Activated CD4-positive, alpha-beta T cell treated with anti-CD3 and anti-CD28 coated beads for 1 hour (primary cell): ENCODE results near the gene CANT1.

Experiments
- DNase-seq: peaks from one replicate; pipeline ENCODE4 v3.0.0-alpha.2; 2020

The CANT1 gene

GRCh38 chr17:79009397-79010303 lies at the start of gene CANT1:
Gene CANT1 (minus strand): TSS chr17:79009764. CDS start chr17:78997622, 12,142 bp downstream.
- peak; percentile 73 for DNase-seq

DNA sequence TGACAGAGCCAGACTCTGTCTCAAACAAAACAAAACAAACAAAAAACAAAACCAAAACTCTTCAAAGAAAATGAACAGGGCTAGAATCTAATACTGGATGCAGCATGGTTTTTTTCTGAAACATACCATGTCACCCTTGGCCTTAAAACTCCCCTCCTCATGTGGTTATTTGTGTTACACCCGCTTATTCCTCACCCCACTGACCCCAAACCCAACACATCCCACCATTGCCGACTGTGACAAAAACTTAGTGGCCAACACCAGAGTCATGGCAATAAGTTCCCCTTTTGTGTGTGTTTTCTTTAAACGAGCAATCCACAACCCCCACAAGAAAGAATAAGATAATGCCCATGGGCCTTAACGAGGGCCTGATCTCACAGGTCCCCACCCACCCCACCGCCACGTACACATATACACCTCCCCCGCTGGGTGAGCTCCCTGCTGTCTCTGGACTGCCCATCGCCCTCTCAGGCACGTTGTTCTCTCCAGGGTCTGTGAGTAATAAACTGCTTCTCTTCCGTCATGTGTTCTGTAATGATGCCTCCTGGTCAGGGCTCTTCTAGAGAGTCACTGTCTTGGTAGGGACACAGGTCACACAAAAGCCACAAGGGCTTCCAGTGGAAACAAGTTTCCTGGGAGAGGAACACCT lies 48.3 kb upstream of the CANT1 start:
- no peak for DNase-seq

DNA sequence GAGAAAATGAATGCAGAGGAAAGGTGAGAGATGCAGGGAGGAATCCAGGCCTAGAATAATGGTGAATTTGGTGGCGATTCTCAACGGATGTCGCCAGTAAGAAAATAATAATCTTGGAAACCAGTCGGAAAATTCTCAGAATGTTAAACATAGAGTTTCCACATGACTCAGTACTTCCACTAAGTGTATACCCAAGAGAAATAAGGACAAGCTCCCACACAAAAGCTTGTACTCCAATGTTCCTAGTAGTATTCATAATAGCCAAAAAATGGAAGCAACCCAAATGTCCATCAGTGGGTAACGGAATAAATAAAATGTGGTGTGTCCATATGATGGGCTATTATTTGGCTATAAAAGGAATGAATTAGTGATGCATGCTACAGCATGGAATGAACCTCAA lies 45.6 kb upstream of the CANT1 start:
- no peak for DNase-seq

GRCh38 chr17:79054200-79054960 lies 44.8 kb upstream of the CANT1 start:
- DNase-seq, result no peak

DNA sequence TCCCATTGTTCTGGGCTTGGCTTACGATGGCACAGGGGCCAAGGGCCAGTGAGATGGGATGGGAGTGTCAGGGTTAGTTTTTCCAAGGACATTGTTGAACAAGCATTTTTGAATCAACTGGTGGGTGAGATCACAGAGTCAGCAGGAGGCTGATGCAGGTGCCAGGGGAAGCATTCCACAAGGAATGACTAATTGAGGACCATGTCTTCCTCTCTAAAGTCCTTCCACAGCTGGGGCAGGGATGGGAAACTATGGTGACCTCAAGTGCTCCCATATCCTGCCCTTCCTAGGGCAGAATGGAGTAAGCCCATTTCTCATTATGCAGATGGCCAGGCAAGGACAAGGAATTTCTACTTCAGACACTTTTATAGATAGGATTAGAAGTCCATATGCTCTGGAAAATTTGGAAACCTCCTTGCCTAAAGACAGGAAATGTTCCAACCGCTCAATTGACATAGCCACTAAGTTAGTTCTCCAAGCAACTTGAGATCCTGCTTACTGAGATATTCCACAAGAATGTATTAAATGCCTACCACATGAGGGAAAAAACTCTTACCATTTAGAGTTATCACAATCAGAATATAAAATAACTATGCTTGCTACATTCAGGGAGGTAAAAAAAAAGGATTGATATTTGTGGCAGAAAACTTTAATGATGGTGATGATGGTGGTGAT lies 43.8 kb upstream of the CANT1 start:
- DNase-seq, result no peak

DNA sequence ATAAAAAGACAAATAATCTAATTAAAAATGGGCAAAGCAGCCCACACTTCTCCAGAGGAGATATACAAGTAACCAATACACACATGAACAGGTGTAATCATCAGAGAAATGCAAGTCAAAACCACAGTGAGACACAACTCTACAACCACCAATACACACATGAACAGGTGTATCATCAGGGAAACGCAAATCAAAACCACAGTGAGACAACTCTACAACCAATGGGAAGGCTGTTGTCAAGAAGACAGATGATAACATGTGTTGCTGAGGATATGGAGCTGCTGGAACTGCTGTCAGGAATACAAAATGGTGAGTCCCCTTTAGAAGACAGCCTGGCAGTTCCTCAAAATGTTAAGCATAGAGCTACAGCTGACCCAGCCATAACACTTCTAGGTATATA lies 42.6 kb upstream of the CANT1 start:
- DNase-seq, result no peak

GRCh38 chr17:79051306-79051705 lies 41.7 kb upstream of the CANT1 start:
- no peak for DNase-seq

- no peak for DNase-seq
Observed at GRCh38 chr17:79050551-79050950, 41.0 kb upstream of the CANT1 start.

GRCh38 chr17:79049821-79050220 lies 40.3 kb upstream of the CANT1 start:
- no peak for DNase-seq

GRCh38 chr17:79048826-79049755 lies 39.5 kb upstream of the CANT1 start:
- no peak for DNase-seq

DNA sequence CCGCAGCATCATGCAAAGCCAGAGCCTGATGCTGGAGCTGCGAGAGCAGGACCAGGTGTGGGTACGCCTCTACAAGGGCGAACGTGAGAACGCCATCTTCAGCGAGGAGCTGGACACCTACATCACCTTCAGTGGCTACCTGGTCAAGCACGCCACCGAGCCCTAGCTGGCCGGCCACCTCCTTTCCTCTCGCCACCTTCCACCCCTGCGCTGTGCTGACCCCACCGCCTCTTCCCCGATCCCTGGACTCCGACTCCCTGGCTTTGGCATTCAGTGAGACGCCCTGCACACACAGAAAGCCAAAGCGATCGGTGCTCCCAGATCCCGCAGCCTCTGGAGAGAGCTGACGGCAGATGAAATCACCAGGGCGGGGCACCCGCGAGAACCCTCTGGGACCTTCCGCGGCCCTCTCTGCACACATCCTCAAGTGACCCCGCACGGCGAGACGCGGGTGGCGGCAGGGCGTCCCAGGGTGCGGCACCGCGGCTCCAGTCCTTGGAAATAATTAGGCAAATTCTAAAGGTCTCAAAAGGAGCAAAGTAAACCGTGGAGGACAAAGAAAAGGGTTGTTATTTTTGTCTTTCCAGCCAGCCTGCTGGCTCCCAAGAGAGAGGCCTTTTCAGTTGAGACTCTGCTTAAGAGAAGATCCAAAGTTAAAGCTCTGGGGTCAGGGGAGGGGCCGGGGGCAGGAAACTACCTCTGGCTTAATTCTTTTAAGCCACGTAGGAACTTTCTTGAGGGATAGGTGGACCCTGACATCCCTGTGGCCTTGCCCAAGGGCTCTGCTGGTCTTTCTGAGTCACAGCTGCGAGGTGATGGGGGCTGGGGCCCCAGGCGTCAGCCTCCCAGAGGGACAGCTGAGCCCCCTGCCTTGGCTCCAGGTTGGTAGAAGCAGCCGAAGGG lies 38.6 kb upstream of the CANT1 start:
- no peak for DNase-seq

DNA sequence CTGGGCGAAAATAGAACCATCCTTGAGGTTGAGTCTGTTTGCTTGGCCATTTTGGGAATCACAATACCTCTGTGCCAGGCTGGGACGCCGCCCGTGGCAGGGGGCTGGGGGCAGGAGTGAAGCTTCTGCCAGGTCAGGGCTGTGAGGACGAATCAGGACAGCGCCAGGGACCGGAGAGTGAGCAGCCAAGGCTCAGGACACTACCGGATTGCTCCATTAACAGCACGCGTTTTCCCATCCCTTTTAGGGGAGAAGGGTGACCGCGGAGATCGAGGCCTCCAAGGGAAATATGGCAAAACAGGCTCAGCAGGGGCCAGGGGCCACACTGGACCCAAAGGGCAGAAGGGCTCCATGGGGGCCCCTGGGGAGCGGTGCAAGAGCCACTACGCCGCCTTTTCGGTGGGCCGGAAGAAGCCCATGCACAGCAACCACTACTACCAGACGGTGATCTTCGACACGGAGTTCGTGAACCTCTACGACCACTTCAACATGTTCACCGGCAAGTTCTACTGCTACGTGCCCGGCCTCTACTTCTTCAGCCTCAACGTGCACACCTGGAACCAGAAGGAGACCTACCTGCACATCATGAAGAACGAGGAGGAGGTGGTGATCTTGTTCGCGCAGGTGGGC lies 37.8 kb upstream of the CANT1 start:
- DNase-seq, result no peak

DNA sequence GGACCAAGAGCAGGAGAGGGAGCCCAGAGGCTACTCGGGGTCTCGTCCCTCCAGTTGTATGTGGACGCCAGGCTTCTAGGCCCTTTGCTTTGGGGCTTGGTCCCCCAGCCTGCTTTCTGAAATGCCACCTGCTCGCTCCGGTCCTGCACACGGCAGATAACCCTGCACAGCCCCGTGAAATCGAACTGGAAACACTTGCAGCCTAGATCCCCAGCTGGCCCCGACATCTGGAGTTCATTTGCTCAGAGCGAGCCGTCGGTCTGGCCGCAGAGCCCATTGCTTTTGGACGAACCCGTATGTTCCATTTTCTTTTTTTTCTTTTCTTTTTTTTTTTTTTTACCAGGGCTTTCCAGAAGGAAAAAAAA lies 37.3 kb upstream of the CANT1 start:
- no peak for DNase-seq

- no peak for DNase-seq
Observed at GRCh38 chr17:79046197-79046915, 36.8 kb upstream of the CANT1 start.

DNA sequence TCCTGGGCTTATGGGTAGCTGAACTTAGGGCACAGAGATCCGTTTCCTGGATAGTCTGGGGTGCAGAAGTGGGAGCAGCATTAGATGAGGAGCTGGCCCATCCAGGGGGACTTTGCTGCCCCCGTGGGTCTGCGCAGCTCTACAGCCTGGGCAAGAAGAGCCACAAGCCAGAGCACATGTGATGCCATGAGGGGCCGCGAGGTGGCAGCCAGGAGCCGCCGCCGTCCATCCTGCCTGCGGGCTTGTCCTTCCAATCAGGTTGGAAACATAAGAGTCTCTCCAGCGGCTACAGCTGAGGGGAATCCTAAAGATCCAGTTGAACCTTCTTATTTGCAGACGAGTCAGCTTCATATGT lies 36.3 kb upstream of the CANT1 start:
- peak; percentile 48 for DNase-seq

DNA sequence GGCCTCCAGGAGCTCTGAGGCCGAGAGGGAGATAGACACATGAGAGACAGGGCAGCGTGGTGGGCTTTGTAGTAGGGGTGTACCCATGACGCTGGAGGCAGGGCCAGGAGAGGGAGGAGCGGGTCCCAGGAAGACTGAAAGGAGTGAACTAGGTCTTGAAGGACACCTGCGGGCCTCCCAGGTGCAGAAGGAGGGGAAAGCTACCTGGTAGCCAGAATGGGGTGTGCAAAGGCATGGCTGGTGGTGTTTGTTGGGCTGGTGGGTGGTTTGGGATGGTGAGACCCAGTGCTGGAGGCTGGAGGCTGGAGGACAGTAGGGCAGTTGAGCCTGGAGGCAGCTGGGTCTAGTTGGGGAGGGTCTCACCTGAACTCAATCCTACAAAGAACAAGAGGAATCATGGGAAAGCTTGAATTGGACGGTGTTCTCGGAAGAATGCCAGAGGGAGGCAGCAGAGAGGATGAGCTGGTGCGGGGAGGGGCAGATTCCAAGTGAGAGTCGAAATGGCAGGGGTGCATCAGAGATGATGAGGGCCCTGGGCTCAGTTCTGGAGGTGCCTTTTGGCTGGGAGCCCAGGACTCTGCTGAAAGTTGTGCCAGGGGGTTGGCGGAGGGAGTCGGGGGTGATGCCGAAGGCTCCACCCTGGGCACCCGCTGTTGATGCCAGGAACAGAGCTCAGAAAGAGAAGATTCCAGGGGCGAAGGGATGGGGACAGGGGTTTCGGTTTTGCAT lies 35.6 kb upstream of the CANT1 start:
- DNase-seq, result no peak

DNA sequence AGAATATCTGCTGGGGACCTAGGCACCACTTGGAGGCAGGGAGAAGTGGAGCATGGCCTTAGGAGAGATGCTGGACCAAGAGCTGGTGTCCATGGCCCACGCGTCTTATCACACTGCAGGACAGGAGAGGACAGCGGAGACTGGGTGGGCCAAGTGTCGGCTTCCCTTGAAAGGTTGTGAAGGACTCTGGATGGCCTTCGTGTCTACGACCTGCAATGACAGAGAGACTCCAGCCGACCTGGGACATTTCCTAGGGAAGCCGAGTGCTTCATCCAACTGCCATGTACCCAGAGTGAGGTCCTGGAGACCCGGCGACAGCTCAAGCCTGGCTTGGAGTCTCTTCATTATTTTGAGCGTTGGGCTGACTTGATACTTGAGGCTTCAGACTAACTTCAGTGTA lies 34.9 kb upstream of the CANT1 start:
- DNase-seq, result no peak

- no peak for DNase-seq
Observed at GRCh38 chr17:79043931-79044320, 34.4 kb upstream of the CANT1 start.
